Lung (tissue), 16 donors: ENCODE results near the gene CCKAR. TPM values are rescaled to one million over a fixed set of nuclear protein-coding genes. Genes with fewer than 3 reads are reported as not detected.

Source experiments
- ATAC-seq: fragments of 200-7000 bp; cut with Tn5 transposase; one replicate; pipeline ENCODE4 v1.9.1; 2020; ENCODE audit warnings: moderate number of reproducible peaks; ENCODE audit not compliant: insufficient read depth, low FRiP score
- DNase-seq, 3 donors: peaks; one replicate each; pipeline ENCODE4 v3.0.0-alpha.2; 2013 to 2017
- H3K27ac ChIP-seq, 2 donors: one replicate each; pipeline ENCODE4 v1.5.1; 2013; ENCODE audit warnings: mild to moderate bottlenecking in 2 of 2, moderate library complexity in 2 of 2, control low read depth in 1 of 2, inconsistent platforms in 1 of 2, low read depth in 1 of 2, low read length in 1 of 2
- H3K27me3 ChIP-seq, 3 donors: one replicate each; pipeline ENCODE4 v1.5.1; 2013; ENCODE audit warnings: low read length in 2 of 3; ENCODE audit not compliant: control insufficient read depth in 3 of 3, insufficient read depth in 3 of 3
- H3K36me3 ChIP-seq, 4 donors: one replicate each; pipeline ENCODE4 v1.5.1; 2013; ENCODE audit warnings: low read length in 4 of 4, mild to moderate bottlenecking in 1 of 4, moderate library complexity in 1 of 4; ENCODE audit not compliant: control insufficient read depth in 4 of 4, insufficient read depth in 4 of 4
- H3K4me1 ChIP-seq, 5 donors: one replicate each; pipeline ENCODE4 v1.5.1; 2013; ENCODE audit warnings: low read length in 5 of 5, mild to moderate bottlenecking in 2 of 5, moderate library complexity in 1 of 5; ENCODE audit not compliant: control insufficient read depth in 5 of 5, insufficient read depth in 5 of 5
- H3K4me3 ChIP-seq: one replicate; pipeline ENCODE4 v1.5.1; 2013; ENCODE audit warnings: mild to moderate bottlenecking, control low read depth, moderate library complexity
- H3K9ac ChIP-seq, 2 donors: one replicate each; pipeline ENCODE4 v1.5.1; 2013; ENCODE audit warnings: low read length in 2 of 2, control low read depth in 1 of 2; ENCODE audit not compliant: insufficient read depth in 1 of 2
- H3K9me3 ChIP-seq, 4 donors: one replicate each; pipeline ENCODE4 v1.5.1; 2013; ENCODE audit warnings: low read length in 3 of 4, mild to moderate bottlenecking in 1 of 4, moderate library complexity in 1 of 4; ENCODE audit not compliant: control insufficient read depth in 4 of 4, insufficient read depth in 3 of 4
- WGBS, 2 donors: extraction: QIAGEN DNeasy Blood & Tissue Kit; methylation state at CpG; one replicate each; pipeline ENCODE4 v1.1.7; 2013; 5-methylcytosine and 5-hydroxymethylcytosine counted together
- long read RNA-seq, 5 donors: transcript quantifications; one replicate each; lab custom pipeline, GENCODE V29; 2026
- polyA plus RNA-seq, 2 donors: library from polyadenylated mRNA; stranded (reverse); fragments of 200-250 nt; gene quantifications; one replicate each; pipeline ENCODE4 v1.2.1, GENCODE V29; 2013
- total RNA-seq, 2 donors: library from RNA; depleted of rRNA in 1 of 2; stranded (reverse); fragments of >200 nt in 1 of 2; gene quantifications; one replicate each; pipeline ENCODE4 v1.2.1, GENCODE V29; 2014 to 2021
- TF ChIP-seq, protein P1 (sequence below): IDR thresholded peaks from 2 replicates; pipeline ENCODE4 v1.5.1; 2012; ENCODE audit warnings: mild to moderate bottlenecking; ENCODE audit errors: control extremely low read depth, extremely low read depth
- donor health status: control.
- donor health status: control.
- donor health status: Bipolar disorder and iron deficiency.
- donor health status: healthy.
- donor health status: DM: yes; HTN: yes; CAD: no.

Gene CCKAR, protein sequence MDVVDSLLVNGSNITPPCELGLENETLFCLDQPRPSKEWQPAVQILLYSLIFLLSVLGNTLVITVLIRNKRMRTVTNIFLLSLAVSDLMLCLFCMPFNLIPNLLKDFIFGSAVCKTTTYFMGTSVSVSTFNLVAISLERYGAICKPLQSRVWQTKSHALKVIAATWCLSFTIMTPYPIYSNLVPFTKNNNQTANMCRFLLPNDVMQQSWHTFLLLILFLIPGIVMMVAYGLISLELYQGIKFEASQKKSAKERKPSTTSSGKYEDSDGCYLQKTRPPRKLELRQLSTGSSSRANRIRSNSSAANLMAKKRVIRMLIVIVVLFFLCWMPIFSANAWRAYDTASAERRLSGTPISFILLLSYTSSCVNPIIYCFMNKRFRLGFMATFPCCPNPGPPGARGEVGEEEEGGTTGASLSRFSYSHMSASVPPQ
- total RNA-seq (under 1 TPM in 1 of 2 donors, not detected in 1; 0.14 TPM), polyA plus RNA-seq (not detected)
- long read RNA-seq, donor 1, result 0 reads
- long read RNA-seq, donor 2, result 0 reads
- long read RNA-seq, donor 3, result 0 reads
- long read RNA-seq, donor 4, result 0 reads
- long read RNA-seq, donor 5, partial matches to known transcripts, result 0 of 1 reads
- long read RNA-seq, donor 5, other reads (novel, unspliced or antisense), result 0 of 1 reads

DNA sequence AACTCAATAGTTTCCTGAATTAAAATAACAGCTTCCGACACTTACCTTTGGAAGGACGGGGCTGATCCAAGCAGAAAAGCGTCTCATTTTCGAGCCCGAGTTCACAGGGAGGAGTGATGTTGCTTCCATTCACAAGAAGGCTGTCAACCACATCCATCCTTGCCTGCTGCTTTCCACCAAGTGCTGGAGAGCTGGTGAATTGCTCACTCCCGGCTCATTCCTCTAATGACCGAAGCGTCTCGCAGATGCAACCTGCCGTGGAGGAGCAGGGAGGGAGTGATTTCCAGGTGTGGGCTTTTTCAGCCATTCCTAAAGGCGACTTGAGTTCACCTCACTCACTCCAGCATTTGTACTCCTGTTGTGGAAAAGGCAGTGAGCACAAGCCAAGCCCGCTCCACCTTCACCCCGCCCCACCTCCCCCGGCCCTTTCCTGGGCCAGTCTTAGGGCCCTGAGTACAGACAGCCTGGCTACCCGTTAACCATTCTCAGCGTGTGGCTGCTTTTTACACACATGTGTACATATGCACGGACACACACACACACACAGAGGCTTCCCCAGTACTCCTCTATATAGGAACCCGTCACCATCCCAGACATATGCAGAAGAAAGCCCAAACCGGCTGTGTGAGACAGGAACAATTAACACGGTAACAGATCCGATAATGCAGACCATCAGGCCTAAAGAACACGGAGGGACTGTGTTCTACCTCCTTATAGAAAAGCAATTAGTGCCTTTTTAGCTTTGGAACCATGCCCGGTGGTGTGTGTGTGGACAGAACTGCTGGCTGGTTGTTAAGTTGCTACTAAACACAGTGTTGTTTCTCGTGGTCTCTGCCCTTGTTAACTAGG is at the start of gene CCKAR:
CCKAR (minus strand) TSS at position 374 of the 849 bp plus-strand sequence; CDS start at position 157, 217 bp downstream.
- H3K27me3 ChIP-seq, result no peaks in the 10 kb centered on the region
- no peak within 1 kb of the TSS for H3K27ac ChIP-seq
- no peak for ATAC-seq
- no peaks in the 10 kb centered on the region for H3K36me3 ChIP-seq
- peak; percentile 41 to 75 (median 58) for DNase-seq
- 71 to 81% methylated on average over 24 of the region's 24 CpGs for WGBS, 2 donors
- no peaks in the 10 kb centered on the region for H3K9me3 ChIP-seq
- H3K9ac ChIP-seq, result peak within 1 kb of the TSS in 1 of 2 donors; percentile 4
- TF ChIP-seq, protein P1, sequence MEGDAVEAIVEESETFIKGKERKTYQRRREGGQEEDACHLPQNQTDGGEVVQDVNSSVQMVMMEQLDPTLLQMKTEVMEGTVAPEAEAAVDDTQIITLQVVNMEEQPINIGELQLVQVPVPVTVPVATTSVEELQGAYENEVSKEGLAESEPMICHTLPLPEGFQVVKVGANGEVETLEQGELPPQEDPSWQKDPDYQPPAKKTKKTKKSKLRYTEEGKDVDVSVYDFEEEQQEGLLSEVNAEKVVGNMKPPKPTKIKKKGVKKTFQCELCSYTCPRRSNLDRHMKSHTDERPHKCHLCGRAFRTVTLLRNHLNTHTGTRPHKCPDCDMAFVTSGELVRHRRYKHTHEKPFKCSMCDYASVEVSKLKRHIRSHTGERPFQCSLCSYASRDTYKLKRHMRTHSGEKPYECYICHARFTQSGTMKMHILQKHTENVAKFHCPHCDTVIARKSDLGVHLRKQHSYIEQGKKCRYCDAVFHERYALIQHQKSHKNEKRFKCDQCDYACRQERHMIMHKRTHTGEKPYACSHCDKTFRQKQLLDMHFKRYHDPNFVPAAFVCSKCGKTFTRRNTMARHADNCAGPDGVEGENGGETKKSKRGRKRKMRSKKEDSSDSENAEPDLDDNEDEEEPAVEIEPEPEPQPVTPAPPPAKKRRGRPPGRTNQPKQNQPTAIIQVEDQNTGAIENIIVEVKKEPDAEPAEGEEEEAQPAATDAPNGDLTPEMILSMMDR, result no peak
- H3K4me3 ChIP-seq, result no peak within 1 kb of the TSS
- peaks cover 0 to 15% (median 3%) of the 10 kb centered on the region in 5 donors for H3K4me1 ChIP-seq

DNA sequence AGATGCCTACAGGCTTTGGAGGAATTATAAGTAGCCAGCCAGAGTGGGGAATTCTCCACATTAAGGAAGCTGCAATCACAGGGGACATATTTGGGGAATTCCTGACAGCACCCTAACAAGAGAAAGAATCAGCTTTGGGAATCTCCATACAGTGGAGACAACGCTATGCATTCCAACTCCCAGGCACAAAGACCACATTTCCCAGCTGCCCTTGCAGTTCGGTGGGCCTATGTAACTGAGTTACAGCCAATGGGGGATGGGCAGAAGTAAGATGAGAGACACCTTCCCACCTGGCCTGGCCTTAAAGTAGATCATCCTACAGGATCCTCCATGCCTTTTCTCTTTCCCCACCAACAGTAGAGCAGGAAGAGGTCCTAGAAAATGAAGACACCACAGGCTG is 43.4 kb upstream of the CCKAR start:
- TF ChIP-seq, protein P1, result no peak
- ATAC-seq (no peak), DNase-seq (no peak)
- Histone ChIP-seq H3K4me3 (no peak overlapping the region), H3K9ac (no peak overlapping the region), H3K9me3 (peaks cover 0 to 2% (median 0%) of the 10 kb centered on the region in 4 donors), H3K36me3 (no peaks in the 10 kb centered on the region), H3K27me3 (no peaks in the 10 kb centered on the region), H3K27ac (no peak overlapping the region), H3K4me1 (peaks cover 0 to 7% (median 0%) of the 10 kb centered on the region in 5 donors)
- 91 to 97% methylated on average over 2 of the region's 2 CpGs for whole genome bisulfite sequencing, 2 donors

DNA sequence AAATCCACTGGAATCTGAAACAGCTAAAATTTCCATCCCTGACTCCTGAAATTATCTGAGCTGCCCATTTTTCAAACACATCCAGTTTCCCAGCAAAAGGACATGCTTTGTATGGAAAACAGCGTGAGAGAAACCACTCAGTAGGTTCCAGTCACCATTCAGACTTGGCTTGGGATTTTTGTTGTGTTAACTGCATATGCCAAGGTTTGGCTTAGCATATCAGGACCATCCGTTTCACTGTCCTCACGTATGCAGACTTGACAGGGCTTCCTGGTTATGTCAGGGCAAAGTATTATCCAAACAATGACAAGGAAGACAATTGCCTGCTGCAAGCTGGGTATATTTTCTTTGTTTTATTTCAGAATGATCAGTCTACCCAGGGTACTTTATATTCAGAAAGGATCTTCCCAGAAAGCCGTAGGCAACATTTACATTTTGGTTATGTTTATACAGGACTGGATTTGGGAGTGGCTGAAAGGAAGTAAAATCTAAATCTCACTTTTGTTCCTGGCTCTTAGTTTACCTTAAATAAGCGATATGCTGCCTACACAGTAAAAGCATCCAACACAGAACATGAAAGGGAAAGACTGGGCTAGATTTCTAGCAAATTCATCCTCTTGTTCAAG is 41.3 kb upstream of the CCKAR start:
- 53 to 74% methylated on average over 5 of the region's 5 CpGs for WGBS, 2 donors

More for the DNA sequence above, 41.3 kb upstream of the CCKAR start:
- Histone ChIP-seq H3K4me3 (no peak overlapping the region), H3K9ac (no peak overlapping the region), H3K9me3 (no peaks in the 10 kb centered on the region), H3K27me3 (no peaks in the 10 kb centered on the region), H3K4me1 (peaks cover 0 to 7% (median 0%) of the 10 kb centered on the region in 5 donors), H3K36me3 (no peaks in the 10 kb centered on the region), H3K27ac (no peak overlapping the region)
- DNase-seq (peak in 1 of 3 donors; percentile 43), ATAC-seq (no peak)
- TF ChIP-seq, protein P1, result no peak
